ENCODE results near the gene SOWAHC.
"Not testable (repeated sequence)": the region's sequence is repeated elsewhere in the genome, so short reads cannot be mapped to it uniquely, and the experiment has no call there.

Gene SOWAHC

DNA sequence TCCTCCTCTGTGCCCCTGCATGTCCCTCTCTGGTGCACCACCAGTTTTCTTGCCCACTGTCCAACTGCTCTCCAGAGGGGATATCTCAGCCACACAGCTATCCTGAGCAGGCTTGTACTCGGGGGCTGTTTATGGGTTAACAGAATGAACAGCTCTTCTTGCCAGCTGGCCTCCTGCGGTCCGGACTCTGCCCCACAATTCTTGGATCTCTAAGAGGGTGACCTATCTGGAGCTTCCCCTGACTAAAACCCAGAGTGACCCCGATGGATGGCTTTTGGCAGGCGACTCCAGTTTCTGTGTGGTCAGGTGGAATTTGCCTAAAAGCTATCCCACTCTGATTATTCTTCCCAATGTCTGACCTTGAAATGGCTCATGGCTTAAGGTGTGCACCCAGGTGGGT lies 9.1 kb downstream of the SOWAHC start:
- Histone ChIP-seq H3K4me3 (ENCODE audit: low read depth, low read length) (no peak overlapping the region), H3K9me3 (no peaks in the 10 kb centered on the region), H3K4me1 (no peaks in the 10 kb centered on the region), H3K36me3 (no peaks in the 10 kb centered on the region), H3K27me3 (no peaks in the 10 kb centered on the region)
- DNase-seq = no peak
- TF ChIP-seq, protein P1, sequence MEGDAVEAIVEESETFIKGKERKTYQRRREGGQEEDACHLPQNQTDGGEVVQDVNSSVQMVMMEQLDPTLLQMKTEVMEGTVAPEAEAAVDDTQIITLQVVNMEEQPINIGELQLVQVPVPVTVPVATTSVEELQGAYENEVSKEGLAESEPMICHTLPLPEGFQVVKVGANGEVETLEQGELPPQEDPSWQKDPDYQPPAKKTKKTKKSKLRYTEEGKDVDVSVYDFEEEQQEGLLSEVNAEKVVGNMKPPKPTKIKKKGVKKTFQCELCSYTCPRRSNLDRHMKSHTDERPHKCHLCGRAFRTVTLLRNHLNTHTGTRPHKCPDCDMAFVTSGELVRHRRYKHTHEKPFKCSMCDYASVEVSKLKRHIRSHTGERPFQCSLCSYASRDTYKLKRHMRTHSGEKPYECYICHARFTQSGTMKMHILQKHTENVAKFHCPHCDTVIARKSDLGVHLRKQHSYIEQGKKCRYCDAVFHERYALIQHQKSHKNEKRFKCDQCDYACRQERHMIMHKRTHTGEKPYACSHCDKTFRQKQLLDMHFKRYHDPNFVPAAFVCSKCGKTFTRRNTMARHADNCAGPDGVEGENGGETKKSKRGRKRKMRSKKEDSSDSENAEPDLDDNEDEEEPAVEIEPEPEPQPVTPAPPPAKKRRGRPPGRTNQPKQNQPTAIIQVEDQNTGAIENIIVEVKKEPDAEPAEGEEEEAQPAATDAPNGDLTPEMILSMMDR (IDR thresholded peaks at IDR 0.05; ENCODE audit: low read depth, low read length) = no peak

DNA sequence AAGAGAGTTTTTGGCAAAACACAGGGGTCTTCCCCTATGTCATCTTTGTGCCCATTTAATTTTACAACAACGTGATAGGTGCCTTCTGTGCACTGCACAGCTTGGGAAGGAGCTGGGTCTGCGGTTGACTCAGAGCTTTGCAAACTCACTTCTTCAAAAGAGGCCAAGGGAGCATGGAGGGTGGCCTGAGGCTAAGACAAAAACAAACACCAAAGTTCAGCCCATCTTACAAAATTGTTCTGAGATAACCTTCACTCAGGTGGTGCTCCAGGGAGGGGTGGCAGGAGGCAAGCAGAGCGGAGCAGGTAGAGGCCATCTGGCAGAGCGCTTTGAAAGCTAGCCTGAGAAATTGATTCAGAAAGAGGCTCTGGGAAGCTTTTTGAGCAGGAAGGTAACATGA lies 9.8 kb downstream of the SOWAHC start:
- Histone ChIP-seq H3K36me3 (no peaks in the 10 kb centered on the region), H3K4me1 (no peaks in the 10 kb centered on the region), H3K27me3 (no peaks in the 10 kb centered on the region), H3K9me3 (no peaks in the 10 kb centered on the region), H3K4me3 (ENCODE audit: low read depth, low read length) (no peak overlapping the region)
- no peak for DNase-seq
- TF ChIP-seq, protein P1 (IDR thresholded peaks at IDR 0.05; ENCODE audit: low read depth, low read length) = no peak

GRCh38 chr2:109624339-109624738 lies 10.2 kb downstream of the SOWAHC start:
- H3K9me3 ChIP-seq = no peaks in the 10 kb centered on the region
- H3K27me3 ChIP-seq = no peaks in the 10 kb centered on the region
- H3K4me1 ChIP-seq = no peaks in the 10 kb centered on the region
- DNase-seq = no peak
- TF ChIP-seq, protein P1 (IDR thresholded peaks at IDR 0.05; ENCODE audit: low read depth, low read length) = no peak
- H3K4me3 ChIP-seq (ENCODE audit: low read depth, low read length) = no peak overlapping the region
- H3K36me3 ChIP-seq = no peaks in the 10 kb centered on the region

DNA sequence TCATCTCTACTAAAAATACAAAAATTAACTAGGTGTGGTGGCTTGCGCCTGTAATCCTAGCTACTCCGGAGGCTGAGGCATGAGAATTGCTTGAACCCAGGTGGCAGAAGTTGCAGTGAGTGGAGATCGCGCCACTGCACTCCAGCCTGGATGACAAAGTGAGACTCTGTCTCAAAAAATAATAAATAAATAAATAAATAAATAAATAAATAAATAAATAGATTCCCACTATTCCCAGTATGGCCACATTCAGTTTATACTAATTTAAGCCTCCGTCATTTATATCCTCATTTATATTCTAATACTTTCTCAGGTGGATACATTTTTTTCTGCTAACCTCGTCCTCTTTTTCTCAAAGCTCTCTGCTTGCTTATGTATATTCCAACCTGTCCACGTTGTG lies 14.2 kb downstream of the SOWAHC start:
- H3K4me1 ChIP-seq; H3K4me3 ChIP-seq (ENCODE audit: low read depth, low read length); DNase-seq; H3K27me3 ChIP-seq; H3K9me3 ChIP-seq; H3K36me3 ChIP-seq: not testable (repeated sequence)

DNA sequence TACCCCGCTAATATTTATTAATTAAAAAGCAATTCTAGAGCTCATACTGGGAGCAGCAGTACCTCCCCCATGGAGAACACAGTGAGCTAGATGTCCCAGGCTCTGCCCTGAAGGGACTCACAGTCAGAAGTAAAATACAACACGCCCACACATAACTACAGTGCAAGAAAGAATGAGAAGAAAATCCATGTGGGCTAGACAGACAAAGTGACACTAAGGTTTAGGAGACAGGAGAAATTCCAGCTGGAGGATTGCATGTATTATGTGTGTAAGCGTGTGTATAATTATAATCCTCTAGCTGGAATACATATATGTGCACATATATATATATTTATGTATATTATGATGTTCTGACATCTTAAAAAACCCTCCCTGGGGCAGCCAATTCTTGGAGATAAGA lies 15.7 kb downstream of the SOWAHC start:
- Histone ChIP-seq H3K27me3 (no peaks in the 10 kb centered on the region), H3K4me3 (ENCODE audit: low read depth, low read length) (no peak overlapping the region), H3K36me3 (no peaks in the 10 kb centered on the region), H3K4me1 (no peaks in the 10 kb centered on the region), H3K9me3 (no peaks in the 10 kb centered on the region)
- no peak for DNase-seq
- TF ChIP-seq, protein P1 (IDR thresholded peaks at IDR 0.05; ENCODE audit: low read depth, low read length) = no peak

DNA sequence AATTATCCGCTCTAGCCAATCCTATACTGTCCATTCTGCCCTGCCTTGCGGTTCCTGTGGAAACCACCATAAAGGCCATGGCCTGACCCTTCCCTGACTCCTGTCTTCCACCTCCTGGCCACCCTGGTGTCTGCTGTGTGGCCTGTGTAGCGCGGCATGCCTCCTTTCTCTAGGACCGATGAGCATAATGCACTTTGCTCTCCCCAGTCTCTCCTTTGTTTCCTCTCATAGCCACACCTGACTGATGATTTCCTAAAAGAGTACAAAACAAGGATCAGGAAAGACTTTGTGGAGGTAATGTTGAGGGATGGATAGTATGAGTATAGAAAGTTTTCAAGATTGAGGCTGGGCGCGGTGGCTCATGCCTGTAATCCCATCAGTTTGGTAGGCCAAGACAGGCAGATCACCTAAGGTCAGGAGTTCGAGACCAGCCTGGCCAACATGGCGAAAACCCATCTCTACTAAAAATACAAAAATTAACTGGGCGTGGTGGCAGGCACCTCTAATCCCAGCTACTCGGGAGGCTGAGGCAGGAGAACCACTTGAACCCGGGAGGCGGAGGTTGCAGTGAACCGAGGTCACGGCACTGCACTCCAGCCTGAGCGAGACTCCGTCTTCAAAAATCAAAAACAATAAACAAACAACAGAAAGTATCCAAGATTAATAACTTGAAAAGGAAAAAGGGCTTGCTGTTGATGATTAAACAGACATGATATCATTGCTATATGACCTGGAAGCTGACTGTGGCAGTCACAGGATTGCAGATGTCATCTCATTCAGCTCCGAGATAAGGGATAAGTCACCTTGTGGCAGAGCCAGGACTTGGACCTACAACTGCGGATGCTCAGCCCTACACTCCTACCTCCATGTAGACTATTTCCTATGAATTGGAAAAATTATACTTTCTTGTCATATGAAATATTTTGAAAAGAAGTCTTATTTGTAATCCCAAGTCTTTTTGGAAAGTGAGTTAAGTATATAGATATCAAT lies 16.6 kb downstream of the SOWAHC start:
- Histone ChIP-seq H3K4me1 (no peaks in the 10 kb centered on the region), H3K9me3 (no peaks in the 10 kb centered on the region), H3K36me3 (no peaks in the 10 kb centered on the region), H3K4me3 (ENCODE audit: low read depth, low read length) (no peak overlapping the region), H3K27me3 (no peaks in the 10 kb centered on the region)
- DNase-seq = no peak
- TF ChIP-seq, protein P1 (IDR thresholded peaks at IDR 0.05; ENCODE audit: low read depth, low read length) = no peak

All from BE2C (cell line).